Measurements from ENCODE around the gene ZNF823. TPM values are rescaled to one million over a fixed set of nuclear protein-coding genes. Genes with fewer than 3 reads are reported as not detected.

ZNF823 gene
- total and polyA plus RNA-seq, 9 of the 15 experiments (the other 6 are each of a cell fraction or from before 2014, with no cell fraction given), result 4.0 to 13.4 (median 6.1) TPM

DNA sequence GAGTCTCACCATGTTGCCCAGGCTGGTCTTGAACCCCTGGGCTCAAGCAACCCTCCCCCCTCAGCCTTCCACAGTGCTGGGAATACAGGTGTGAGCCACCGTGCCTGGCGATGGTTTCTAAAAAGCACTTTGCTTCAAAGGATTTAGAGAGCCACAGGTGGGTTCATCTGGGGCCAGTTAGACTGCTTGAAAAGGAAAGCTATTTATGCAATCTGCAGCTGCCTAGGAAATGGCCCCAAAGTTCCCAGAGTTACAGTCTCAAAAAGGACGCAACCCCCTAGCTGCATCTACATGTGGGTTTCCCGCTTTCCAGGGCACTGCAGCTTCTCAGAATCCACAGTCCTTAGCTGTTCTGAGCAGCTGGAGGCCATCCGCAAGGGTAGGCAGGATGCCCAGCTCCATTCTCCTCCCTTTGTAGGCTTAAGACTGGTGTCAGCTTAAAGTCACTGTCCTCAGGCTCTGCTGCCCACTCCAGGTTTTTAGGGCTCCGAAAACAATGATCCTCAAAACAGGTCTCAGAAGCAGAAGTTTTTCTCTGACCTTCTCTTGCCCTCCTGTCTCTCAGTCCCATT is 41.4 kb downstream of the ZNF823 start:
- intact Hi-C loops (cut with micrococcal nuclease), result loop anchor here (5.0 to 10.0 kb wide), 2 partner anchors 135 to 157 kb away; no protein-coding TSS in a partner anchor
- no peak for TF ChIP-seq HOMEZ (CRISPR knock-in tag; IDR thresholded peaks at IDR 0.05)
- TF ChIP-seq ARID4B (CRISPR knock-in tag; IDR thresholded peaks at IDR 0.05), result no peak
- no peak for TF ChIP-seq ELF2 (CRISPR knock-in tag; IDR thresholded peaks at IDR 0.05)
- TF ChIP-seq POLR2B (IDR thresholded peaks at IDR 0.05; ENCODE audit: low read depth, partially characterized antibody), result no peak
- no peak for TF ChIP-seq MAFF (IDR thresholded peaks at IDR 0.05; ENCODE audit: low read length)
- no peak for TF ChIP-seq RFX5 (IDR thresholded peaks at IDR 0.05; ENCODE audit: low read depth, low read length)
- TF ChIP-seq HNRNPH1 (optimal IDR thresholded peaks at IDR 0.05; ENCODE audit: low read depth, low read length), result no peak
- TF ChIP-seq LEF1 (IDR thresholded peaks at IDR 0.05), result no peak
- TF ChIP-seq SAFB2 (IDR thresholded peaks at IDR 0.05; ENCODE audit: borderline replicate concordance, low read depth, low read length, severe bottlenecking), result no peak
- TF ChIP-seq HBP1 (CRISPR knock-in tag; IDR thresholded peaks at IDR 0.05), result no peak
- no peak for TF ChIP-seq MAX (CRISPR knock-in tag; IDR thresholded peaks at IDR 0.05)

More for the DNA sequence above, 41.4 kb downstream of the ZNF823 start:
- Histone ChIP-seq H3K27ac (ENCODE audit: extremely low read depth, low read depth, low read length) (no peak overlapping the region), H3K4me2 (ENCODE audit: insufficient read depth, low read length) (no peak overlapping the region), H3K27me3 (ENCODE audit: control insufficient read depth in 2 of 2, insufficient read depth in 2 of 2, low read length in 2 of 2) (no peaks in the 10 kb centered on the region; a peak in 1 of 5 replicates), H3K9ac (ENCODE audit: insufficient read depth in 1 of 2, low read depth in 2 of 2, low read length in 2 of 2) (no peak overlapping the region), H2AFZ (ENCODE audit: low read depth, low read length) (no peak overlapping the region), H4K20me1 (replicated peaks; ENCODE audit: control insufficient read depth, insufficient read depth, low read length) (no peaks in the 10 kb centered on the region), H3K4me3 (no peak overlapping the region), H3K36me3 (ENCODE audit: control insufficient read depth, insufficient read depth, low read length) (no peaks in the 10 kb centered on the region), H3K9me1 (ENCODE audit: control insufficient read depth, insufficient read depth, low read length) (no peaks in the 10 kb centered on the region), H3K4me1 (replicated peaks in 1 of 2; ENCODE audit: control insufficient read depth in 2 of 2, insufficient read depth in 2 of 2, low read length in 2 of 2) (peaks cover 4 to 6% of the 10 kb centered on the region in 2 experiments; a peak in 4 of 5 replicates), H3K79me2 (ENCODE audit: control insufficient read depth, insufficient read depth, low read length) (0 out of 3 replicates have a peak, but pooled peaks cover 3% of the 10 kb centered on the region), H3K9me3 (replicated peaks; ENCODE audit: control insufficient read depth, insufficient read depth, low read depth, low read length) (no peaks in the 10 kb centered on the region)
- ATAC-seq (no peak), DNase-seq (ENCODE audit: extremely low read depth in 1 of 4, low spot score in 3 of 4) (no peak), FAIRE-seq (no peak)
- 38% methylated on average over 6 of the region's 6 CpGs for WGBS (ENCODE audit: insufficient coverage, low coverage, missing lambda C conversion rate)
- POLR2A ChIA-PET, result interaction anchor here (0.5 to 1.6 kb wide), 4 partner anchors 11 to 1617 kb away, joined by 3 to 5 read pairs (median 4); no protein-coding TSS in a partner anchor
- no TSS peak for BruUV-seq (replicated peaks)
- CTCF ChIA-PET (ENCODE audit: low intra/inter-chr PET ratio), result no interaction called here
- in situ Hi-C loops (cut with MboI), result no loop called here

Data from K562 (cell line).